ENCODE data around the gene POLR3B.
"Not testable (repeated sequence)": the region's sequence is repeated elsewhere in the genome, so short reads cannot be mapped to it uniquely, and the experiment has no call there.

Gene POLR3B

DNA sequence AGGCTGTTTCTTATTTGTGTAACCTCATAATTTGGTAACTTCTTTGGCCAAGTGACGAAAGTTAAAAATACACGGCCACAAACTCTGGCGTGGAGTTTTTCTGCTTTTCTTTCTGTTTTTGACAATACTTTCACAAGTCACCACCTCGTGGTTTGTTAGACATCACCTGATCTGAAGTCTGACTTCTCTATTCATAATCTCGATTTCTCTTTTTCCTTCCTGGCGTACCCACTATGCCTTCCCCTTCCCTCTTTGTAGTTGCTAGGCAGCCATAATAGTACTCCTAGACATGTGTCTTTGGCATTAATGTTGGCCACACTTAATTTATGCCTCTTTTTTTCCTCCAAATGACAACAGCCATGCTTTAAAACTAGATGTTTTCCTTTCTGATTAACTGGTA is 97.6 kb downstream of the POLR3B start:
- TF ChIP-seq, protein P1, sequence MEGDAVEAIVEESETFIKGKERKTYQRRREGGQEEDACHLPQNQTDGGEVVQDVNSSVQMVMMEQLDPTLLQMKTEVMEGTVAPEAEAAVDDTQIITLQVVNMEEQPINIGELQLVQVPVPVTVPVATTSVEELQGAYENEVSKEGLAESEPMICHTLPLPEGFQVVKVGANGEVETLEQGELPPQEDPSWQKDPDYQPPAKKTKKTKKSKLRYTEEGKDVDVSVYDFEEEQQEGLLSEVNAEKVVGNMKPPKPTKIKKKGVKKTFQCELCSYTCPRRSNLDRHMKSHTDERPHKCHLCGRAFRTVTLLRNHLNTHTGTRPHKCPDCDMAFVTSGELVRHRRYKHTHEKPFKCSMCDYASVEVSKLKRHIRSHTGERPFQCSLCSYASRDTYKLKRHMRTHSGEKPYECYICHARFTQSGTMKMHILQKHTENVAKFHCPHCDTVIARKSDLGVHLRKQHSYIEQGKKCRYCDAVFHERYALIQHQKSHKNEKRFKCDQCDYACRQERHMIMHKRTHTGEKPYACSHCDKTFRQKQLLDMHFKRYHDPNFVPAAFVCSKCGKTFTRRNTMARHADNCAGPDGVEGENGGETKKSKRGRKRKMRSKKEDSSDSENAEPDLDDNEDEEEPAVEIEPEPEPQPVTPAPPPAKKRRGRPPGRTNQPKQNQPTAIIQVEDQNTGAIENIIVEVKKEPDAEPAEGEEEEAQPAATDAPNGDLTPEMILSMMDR (IDR thresholded peaks at IDR 0.05; ENCODE audit: borderline replicate concordance, insufficient read depth, low read depth, low read length) = no peak
- H3K4me3 ChIP-seq (ENCODE audit: low read depth, low read length) = no peak overlapping the region

DNA sequence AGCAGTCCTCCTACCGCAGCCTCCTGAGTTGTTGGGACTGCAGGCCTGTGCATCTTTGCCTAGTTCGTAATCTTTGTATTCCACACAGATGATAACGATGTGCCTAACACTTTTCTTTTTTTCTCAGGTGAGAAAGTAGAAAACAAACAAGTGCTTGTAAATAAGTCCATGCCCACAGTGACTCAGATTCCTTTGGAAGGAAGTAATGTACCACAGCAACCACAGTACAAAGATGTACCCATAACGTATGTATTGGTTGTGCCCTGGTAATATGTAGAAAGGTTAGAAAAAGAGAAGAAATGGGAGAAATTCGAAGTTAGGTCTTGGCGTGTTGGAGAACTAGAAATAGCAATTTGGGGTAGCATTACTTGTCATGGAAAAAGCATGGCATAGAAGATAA is 101.6 kb downstream of the POLR3B start:
- TF ChIP-seq, protein P1 (IDR thresholded peaks at IDR 0.05; ENCODE audit: borderline replicate concordance, insufficient read depth, low read depth, low read length) = no peak
- no peak overlapping the region for H3K4me3 ChIP-seq (ENCODE audit: low read depth, low read length)

DNA sequence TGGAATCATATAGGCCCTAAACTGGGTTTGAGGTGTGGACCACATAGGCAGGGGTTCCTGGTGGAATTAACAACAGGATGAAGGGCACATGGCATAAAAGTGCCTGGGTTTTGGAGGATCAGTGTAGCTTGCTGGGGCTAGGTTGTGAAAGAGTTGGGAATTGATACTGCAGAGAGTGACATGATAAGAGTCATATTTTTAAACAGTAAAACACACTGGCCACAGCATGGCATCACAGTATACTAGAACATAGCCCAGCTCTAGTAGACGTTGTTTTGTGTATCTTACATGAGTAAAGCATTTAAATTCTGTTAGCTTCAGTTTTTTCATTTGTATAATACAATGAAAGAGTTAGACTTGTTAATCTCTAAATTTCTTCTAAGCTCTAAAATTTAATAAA is 102.0 kb downstream of the POLR3B start:
- H3K4me3 ChIP-seq (ENCODE audit: low read depth, low read length) = no peak overlapping the region
- TF ChIP-seq, protein P1 (IDR thresholded peaks at IDR 0.05; ENCODE audit: borderline replicate concordance, insufficient read depth, low read depth, low read length) = no peak

DNA sequence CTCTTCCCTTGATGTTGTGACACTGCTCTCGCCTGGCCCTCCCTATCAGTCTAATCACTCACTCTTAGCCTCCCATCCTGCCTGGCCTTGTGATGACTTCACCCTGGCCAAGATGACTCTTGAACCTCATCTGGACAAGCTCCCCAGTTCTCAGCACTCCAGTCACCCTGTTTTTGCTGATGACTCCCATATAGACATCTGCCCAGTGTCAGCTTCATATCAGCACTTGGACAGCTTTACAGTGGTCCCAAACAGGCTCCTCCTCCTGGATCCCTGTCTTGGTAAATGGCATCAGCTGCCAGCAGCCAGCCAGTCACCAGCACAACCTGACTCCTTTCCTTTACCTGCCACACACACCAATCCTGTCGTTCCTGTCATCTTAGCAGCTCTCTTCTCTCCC is 104.2 kb downstream of the POLR3B start:
- H3K4me3 ChIP-seq (ENCODE audit: low read depth, low read length) = no peak overlapping the region
- TF ChIP-seq, protein P1 (IDR thresholded peaks at IDR 0.05; ENCODE audit: borderline replicate concordance, insufficient read depth, low read depth, low read length) = no peak

DNA sequence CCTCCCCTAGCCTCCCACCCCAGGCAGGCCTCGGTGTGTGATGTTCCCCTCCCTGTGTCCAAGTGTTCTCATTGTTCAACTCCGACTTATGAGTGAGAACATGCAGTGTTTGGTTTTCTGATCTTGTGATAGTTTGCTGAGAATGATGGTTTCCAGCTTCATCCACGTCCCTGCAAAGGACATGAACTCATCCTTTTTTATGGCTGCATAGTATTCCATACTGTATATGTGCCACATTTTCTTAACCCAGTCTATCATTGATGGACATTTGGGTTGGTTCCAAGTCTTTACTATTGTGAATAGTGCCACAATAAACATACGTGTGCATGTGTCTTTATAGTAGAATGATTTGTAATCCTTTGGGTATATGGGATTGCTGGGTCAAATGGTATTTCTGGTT is 108.1 kb downstream of the POLR3B start:
- H3K4me3 ChIP-seq (ENCODE audit: low read depth, low read length) = not testable (repeated sequence)

DNA sequence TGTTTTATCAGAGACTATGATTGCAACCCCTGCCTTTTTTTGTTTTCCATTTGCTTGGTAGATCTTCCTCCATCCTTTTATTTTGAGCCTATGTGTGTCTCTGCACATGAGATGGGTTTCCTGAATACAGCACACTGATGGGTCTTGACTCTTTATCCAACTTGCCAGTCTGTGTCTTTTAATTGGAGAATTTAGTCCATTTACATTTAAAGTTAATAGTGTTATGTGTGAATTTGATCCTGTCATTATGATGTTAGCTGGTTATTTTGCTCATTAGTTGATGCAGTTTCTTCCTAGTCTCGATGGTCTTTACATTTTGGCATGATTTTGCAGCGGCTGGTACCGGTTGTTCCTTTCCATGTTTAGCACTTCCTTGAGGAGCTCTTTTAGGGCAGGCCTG is 118.1 kb downstream of the POLR3B start:
- not testable (repeated sequence) for H3K4me3 ChIP-seq (ENCODE audit: low read depth, low read length)

DNA sequence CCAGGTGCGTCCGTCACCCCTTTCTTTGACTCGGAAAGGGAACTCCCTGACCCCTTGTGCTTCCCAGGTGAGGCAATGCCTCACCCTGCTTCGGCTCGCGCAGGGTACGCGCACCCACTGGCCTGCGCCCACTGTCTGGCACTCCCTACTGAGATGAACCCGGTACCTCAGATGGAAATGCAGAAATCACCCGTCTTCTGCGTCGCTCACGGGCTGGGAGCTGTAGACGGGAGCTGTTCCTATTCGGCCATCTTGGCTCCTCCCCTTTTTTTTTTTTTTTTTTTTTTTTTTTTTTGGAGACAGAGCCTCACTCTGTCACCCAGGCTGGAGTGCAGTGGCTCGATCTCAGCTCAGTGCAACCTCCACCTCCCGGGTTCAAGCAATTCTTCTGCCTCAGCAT is 120.1 kb downstream of the POLR3B start:
- H3K4me3 ChIP-seq (ENCODE audit: low read depth, low read length) = not testable (repeated sequence)

DNA sequence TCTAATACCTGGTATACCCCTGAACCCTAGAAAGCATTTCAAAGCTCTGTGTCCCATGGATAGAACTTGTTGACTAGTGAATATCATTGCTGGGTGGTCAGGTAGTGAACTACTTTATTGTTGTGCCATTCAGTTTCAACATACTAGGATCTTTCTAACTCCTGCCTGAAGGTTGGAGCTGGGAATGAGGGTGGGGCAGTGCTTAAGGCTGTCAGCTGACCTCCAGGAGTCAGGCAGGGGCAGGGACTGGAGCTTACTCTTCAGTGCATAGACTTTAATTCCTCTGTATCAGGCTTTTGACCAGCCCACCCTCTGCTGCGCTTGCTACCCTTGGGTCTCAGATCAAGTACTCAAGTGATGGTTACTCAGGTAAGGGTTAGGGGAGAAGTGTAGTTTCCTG is 122.7 kb downstream of the POLR3B start:
- TF ChIP-seq, protein P1 (IDR thresholded peaks at IDR 0.05; ENCODE audit: borderline replicate concordance, insufficient read depth, low read depth, low read length) = no peak
- no peak overlapping the region for H3K4me3 ChIP-seq (ENCODE audit: low read depth, low read length)

DNA sequence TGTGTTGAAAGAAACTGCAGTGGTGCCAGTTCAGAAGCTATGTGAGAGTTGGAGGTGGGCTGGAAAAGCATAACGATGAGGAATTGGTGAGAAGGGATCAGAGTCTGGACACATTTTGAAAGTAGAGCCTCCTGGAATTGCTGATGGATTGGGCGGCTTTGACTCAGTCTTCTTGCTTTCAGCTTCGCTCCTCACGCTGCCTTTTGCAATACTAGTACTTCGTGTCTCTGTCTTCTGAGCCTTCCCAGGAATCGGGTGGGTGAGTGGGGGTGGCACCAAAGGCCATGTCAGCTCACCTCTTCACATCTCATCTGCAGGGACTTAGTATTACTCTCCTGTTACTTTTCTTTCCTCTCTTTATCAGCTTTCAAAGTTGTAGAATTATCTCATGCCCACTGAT is 123.7 kb downstream of the POLR3B start:
- no peak overlapping the region for H3K4me3 ChIP-seq (ENCODE audit: low read depth, low read length)
- TF ChIP-seq, protein P1 (IDR thresholded peaks at IDR 0.05; ENCODE audit: borderline replicate concordance, insufficient read depth, low read depth, low read length) = no peak
